GM06990 (cell line): ENCODE data around the gene PPFIA1.
"Not testable (repeated sequence)": the region's sequence is repeated elsewhere in the genome, so short reads cannot be mapped to it uniquely, and the experiment has no call there.

Source experiments
- DNase-seq: peaks from one replicate; pipeline ENCODE4 v3.0.0-alpha.2; 2011; ENCODE audit not compliant: insufficient read length; ENCODE audit errors: extremely low read depth
- H3K27me3 ChIP-seq: replicated peaks from 2 replicates; pipeline ENCODE4 v1.6.0; 2011; ENCODE audit warnings: low read length; ENCODE audit not compliant: control insufficient read depth, insufficient read depth
- H3K36me3 ChIP-seq: 2 replicates; pipeline ENCODE4 v1.5.1; 2011; ENCODE audit warnings: low read length; ENCODE audit not compliant: control insufficient read depth, insufficient read depth
- H3K4me3 ChIP-seq: replicated peaks from 2 replicates; pipeline ENCODE4 v1.5.1; 2011; ENCODE audit warnings: low read depth, mild to moderate bottlenecking, control low read depth, low read length
- TF ChIP-seq, protein P1 (sequence below): IDR thresholded peaks from 2 replicates; pipeline ENCODE4 v1.5.1; 2011; ENCODE audit warnings: low read length, control low read depth, mild to moderate bottlenecking, inconsistent platforms; ENCODE audit not compliant: insufficient read depth, poor library complexity, severe bottlenecking

Gene PPFIA1

GRCh38 chr11:70290361-70291065 is 20.0 kb downstream of the PPFIA1 start:
- H3K4me3 ChIP-seq: no peak overlapping the region
- no peak for DNase-seq
- TF ChIP-seq, protein P1, sequence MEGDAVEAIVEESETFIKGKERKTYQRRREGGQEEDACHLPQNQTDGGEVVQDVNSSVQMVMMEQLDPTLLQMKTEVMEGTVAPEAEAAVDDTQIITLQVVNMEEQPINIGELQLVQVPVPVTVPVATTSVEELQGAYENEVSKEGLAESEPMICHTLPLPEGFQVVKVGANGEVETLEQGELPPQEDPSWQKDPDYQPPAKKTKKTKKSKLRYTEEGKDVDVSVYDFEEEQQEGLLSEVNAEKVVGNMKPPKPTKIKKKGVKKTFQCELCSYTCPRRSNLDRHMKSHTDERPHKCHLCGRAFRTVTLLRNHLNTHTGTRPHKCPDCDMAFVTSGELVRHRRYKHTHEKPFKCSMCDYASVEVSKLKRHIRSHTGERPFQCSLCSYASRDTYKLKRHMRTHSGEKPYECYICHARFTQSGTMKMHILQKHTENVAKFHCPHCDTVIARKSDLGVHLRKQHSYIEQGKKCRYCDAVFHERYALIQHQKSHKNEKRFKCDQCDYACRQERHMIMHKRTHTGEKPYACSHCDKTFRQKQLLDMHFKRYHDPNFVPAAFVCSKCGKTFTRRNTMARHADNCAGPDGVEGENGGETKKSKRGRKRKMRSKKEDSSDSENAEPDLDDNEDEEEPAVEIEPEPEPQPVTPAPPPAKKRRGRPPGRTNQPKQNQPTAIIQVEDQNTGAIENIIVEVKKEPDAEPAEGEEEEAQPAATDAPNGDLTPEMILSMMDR: no peak
- no peaks in the 10 kb centered on the region for H3K27me3 ChIP-seq
- peaks cover 5% of the 10 kb centered on the region for H3K36me3 ChIP-seq

DNA sequence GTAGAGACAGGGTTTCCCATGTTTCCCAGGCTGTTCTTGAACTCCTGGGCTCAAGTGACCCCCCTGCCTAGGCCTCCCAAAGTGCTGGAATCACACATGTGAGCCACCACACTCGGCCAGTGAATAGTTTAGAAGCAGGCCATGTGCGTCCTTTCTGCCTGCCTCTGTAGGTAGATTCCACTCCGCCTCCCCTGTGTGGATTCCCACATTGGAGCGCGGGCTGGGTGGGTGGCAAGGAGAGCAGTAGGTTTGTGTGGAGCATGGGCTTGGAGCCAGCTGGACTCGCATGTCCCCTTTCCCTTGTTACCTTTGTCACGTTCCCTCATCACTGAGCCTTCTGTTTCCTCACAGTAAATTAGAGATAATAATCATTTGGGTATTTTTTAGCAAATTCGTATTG is 21.7 kb downstream of the PPFIA1 start:
- H3K36me3 ChIP-seq: no peaks in the 10 kb centered on the region; the same call in 1 of the 2 replicates
- no peak for DNase-seq
- TF ChIP-seq, protein P1: no peak

GRCh38 chr11:70292863-70293262 is 22.4 kb downstream of the PPFIA1 start:
- DNase-seq: no peak
- Histone ChIP-seq H3K36me3 (no peaks in the 10 kb centered on the region; the same call in 1 of the 2 replicates), H3K27me3 (no peaks in the 10 kb centered on the region), H3K4me3 (no peak overlapping the region)
- TF ChIP-seq, protein P1: no peak

More for the DNA sequence above, 21.7 kb downstream of the PPFIA1 start:
- no peaks in the 10 kb centered on the region for H3K27me3 ChIP-seq
- H3K4me3 ChIP-seq: no peak overlapping the region

DNA sequence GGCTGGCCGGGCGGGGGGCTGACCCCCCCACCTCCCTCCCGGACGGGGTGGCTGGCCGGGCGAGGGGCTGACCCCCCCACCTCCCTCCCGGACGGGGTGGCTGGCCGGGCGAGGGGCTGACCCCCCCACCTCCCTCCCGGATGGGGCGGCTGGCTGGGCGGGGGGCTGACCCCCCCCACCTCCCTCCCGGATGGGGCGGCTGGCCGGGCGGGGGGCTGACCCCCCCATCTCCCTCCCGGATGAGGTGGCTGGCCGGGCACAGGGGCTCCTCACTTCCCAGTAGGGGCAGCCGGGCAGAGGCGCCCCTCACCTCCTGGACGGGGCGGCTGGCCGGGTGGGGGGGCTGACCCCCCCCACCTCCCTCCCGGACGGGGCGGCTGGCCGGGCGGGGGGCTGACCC is 24.7 kb downstream of the PPFIA1 start:
- DNase-seq, H3K4me3 ChIP-seq, H3K27me3 ChIP-seq, H3K36me3 ChIP-seq: not testable (repeated sequence)

GRCh38 chr11:70296681-70297080 is 26.2 kb downstream of the PPFIA1 start:
- DNase-seq: no peak
- H3K36me3 ChIP-seq: peaks cover 4% of the 10 kb centered on the region
- no peak overlapping the region for H3K4me3 ChIP-seq

DNA sequence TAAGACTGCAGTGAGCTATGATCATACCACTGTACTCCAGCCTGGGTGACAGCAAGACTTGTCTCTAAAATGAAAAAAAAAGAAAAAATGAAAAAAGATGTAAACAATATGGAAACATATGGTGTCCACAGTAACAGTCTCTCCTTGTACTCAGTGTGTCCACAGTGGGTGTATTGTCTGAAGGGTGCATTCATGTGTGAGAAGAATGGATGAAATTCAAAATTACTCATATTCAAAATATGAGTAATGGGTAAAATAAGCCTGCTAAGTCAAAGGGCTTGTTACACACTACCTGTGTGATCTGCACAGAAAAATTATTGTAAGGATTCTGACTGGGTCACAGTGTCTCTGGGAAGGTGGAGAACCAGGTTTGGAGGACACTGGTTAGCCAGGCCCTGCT is 26.9 kb downstream of the PPFIA1 start:
- H3K27me3 ChIP-seq: no peaks in the 10 kb centered on the region
- H3K4me3 ChIP-seq: no peak overlapping the region
- H3K36me3 ChIP-seq: peaks cover 4% of the 10 kb centered on the region
- TF ChIP-seq, protein P1: no peak
- no peak for DNase-seq

More at GRCh38 chr11:70296681-70297080, 26.2 kb downstream of the PPFIA1 start:
- no peaks in the 10 kb centered on the region for H3K27me3 ChIP-seq
- TF ChIP-seq, protein P1: no peak
